DND-41 (cell line): ENCODE data around the gene ATP13A3.
A peak's percentile ranks its signal among the peaks of the same experiment; 100 is the strongest.

Experiments
- ATAC-seq: fragments of 200-7000 bp; cut with Tn5 transposase; 3 replicates; pipeline ENCODE4 v1.9.1; 2021; ENCODE audit warnings: low read depth; ENCODE audit not compliant: insufficient read depth
- DNase-seq: peaks from one replicate; pipeline ENCODE4 v3.0.0-alpha.2; 2020
- H2AFZ ChIP-seq: 2 replicates; pipeline ENCODE4 v1.6.0; 2012; ENCODE audit warnings: low read depth, low read length
- H3K27ac ChIP-seq: 2 replicates; pipeline ENCODE4 v1.5.1; 2012; ENCODE audit warnings: low read length, inconsistent platforms
- H3K27me3 ChIP-seq: fragments of 200-600 bp; sonication (generic); 2 replicates; pipeline ENCODE4 v1.6.0; 2012; ENCODE audit warnings: low read length, mild to moderate bottlenecking, inconsistent platforms; ENCODE audit not compliant: insufficient read depth, poor library complexity
- H3K36me3 ChIP-seq: 2 replicates; pipeline ENCODE4 v1.5.1; 2012; ENCODE audit warnings: low read length, inconsistent platforms; ENCODE audit not compliant: insufficient read depth
- H3K4me1 ChIP-seq: 2 replicates; pipeline ENCODE4 v1.5.1; 2012; ENCODE audit warnings: mild to moderate bottlenecking, low read length; ENCODE audit not compliant: insufficient read depth
- H3K4me2 ChIP-seq: 2 replicates; pipeline ENCODE4 v1.6.0; 2012; ENCODE audit warnings: mild to moderate bottlenecking, moderate library complexity, low read length, inconsistent platforms; ENCODE audit not compliant: insufficient read depth
- H3K4me3 ChIP-seq, 2 experiments: fragments of 200-600 bp in 1 of 2; shearing (Covaris generic) in 1 of 2; 2 replicates each; pipeline ENCODE4 v1.5.1; 2012 to 2016; ENCODE audit warnings: inconsistent platforms in 2 of 2, low read length in 2 of 2, mild to moderate bottlenecking in 2 of 2, low read depth in 1 of 2, moderate library complexity in 1 of 2
- H3K79me2 ChIP-seq: 2 replicates; pipeline ENCODE4 v1.6.0; 2012; ENCODE audit warnings: low read length, inconsistent platforms; ENCODE audit not compliant: insufficient read depth
- H3K9ac ChIP-seq: 2 replicates; pipeline ENCODE4 v1.6.0; 2012; ENCODE audit warnings: low read depth, mild to moderate bottlenecking, inconsistent platforms, low read length, moderate library complexity
- H3K9me3 ChIP-seq: 2 replicates; pipeline ENCODE4 v1.5.1; 2012; ENCODE audit warnings: low read length, moderate library complexity, mild to moderate bottlenecking, inconsistent platforms; ENCODE audit not compliant: insufficient read depth, severe bottlenecking
- H4K20me1 ChIP-seq: 2 replicates; pipeline ENCODE4 v1.6.0; 2012; ENCODE audit warnings: low read length; ENCODE audit not compliant: insufficient read depth
- EZH2 ChIP-seq: IDR thresholded peaks from 3 replicates; pipeline ENCODE4 v1.6.1; 2012; ENCODE audit warnings: borderline replicate concordance, low read depth, mild to moderate bottlenecking, moderate library complexity, low read length, inconsistent platforms; ENCODE audit not compliant: severe bottlenecking
- TF ChIP-seq, protein P1 (sequence below): IDR thresholded peaks from 2 replicates; pipeline ENCODE4 v1.5.1; 2012; ENCODE audit warnings: borderline replicate concordance, low read length, moderate library complexity, mild to moderate bottlenecking; ENCODE audit not compliant: poor library complexity, severe bottlenecking; ENCODE audit errors: extremely low read depth

ATP13A3 gene

DNA sequence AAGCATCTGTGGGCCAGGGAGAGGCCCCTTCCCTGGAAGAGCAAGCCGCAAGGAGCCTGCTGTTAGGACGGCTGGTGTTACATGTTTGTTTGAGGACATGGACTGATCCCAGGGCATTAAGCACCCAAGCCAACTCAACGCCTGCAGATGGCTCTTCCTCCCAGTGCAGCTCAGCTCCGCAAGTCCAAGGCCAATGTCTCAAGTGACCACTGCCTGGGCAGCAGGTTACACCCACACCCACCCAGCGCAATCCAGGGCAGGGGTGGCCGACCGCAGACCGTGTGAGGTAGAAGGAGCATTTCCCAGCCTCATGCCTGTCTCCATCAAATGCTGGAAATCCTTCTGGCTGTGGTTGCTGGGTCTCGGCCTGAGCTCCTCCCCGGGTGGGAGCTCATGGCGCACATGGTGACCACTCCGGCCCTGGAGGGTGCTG lies 102.2 kb downstream of the ATP13A3 start:
- TF ChIP-seq, protein P1, sequence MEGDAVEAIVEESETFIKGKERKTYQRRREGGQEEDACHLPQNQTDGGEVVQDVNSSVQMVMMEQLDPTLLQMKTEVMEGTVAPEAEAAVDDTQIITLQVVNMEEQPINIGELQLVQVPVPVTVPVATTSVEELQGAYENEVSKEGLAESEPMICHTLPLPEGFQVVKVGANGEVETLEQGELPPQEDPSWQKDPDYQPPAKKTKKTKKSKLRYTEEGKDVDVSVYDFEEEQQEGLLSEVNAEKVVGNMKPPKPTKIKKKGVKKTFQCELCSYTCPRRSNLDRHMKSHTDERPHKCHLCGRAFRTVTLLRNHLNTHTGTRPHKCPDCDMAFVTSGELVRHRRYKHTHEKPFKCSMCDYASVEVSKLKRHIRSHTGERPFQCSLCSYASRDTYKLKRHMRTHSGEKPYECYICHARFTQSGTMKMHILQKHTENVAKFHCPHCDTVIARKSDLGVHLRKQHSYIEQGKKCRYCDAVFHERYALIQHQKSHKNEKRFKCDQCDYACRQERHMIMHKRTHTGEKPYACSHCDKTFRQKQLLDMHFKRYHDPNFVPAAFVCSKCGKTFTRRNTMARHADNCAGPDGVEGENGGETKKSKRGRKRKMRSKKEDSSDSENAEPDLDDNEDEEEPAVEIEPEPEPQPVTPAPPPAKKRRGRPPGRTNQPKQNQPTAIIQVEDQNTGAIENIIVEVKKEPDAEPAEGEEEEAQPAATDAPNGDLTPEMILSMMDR, result no peak
- TF ChIP-seq EZH2, result no peak
- no peaks in the 10 kb centered on the region for H3K4me1 ChIP-seq
- ATAC-seq (no peak), DNase-seq (no peak)
- no peak overlapping the region for H3K9ac ChIP-seq
- H3K4me3 ChIP-seq, result no peak overlapping the region
- no peaks in the 10 kb centered on the region for H4K20me1 ChIP-seq
- peaks cover 3% of the 10 kb centered on the region for H3K27me3 ChIP-seq
- H3K36me3 ChIP-seq, result no peaks in the 10 kb centered on the region
- no peaks in the 10 kb centered on the region for H3K79me2 ChIP-seq
- no peak overlapping the region for H2AFZ ChIP-seq
- no peaks in the 10 kb centered on the region for H3K9me3 ChIP-seq
- no peak overlapping the region for H3K27ac ChIP-seq
- H3K4me2 ChIP-seq, result no peak overlapping the region

DNA sequence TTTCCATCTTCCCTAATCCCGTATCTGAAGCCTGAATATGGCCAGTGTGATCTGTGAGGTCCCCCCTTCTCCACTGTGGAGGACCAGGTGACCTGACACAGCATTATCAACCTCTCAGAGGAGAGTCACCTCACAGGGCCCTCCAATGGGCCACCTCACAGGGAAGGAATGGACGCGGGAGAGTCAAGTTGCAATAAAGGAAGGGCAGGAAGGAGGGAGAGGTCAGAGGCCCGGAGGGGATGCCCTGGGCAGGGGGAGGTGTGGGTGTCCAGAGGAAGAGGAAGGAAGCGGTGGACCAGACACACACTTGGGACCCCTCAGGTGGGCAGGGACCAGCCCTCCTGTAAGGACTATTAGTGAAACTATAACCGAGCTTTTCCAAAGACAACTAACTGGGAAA lies 102.6 kb downstream of the ATP13A3 start:
- Histone ChIP-seq H2AFZ (no peak overlapping the region), H3K27me3 (peaks cover 3% of the 10 kb centered on the region), H3K4me3 (no peak overlapping the region), H3K36me3 (no peaks in the 10 kb centered on the region), H3K27ac (no peak overlapping the region), H3K79me2 (no peaks in the 10 kb centered on the region), H3K4me2 (no peak overlapping the region), H3K4me1 (no peaks in the 10 kb centered on the region), H3K9me3 (no peaks in the 10 kb centered on the region), H4K20me1 (no peaks in the 10 kb centered on the region), H3K9ac (no peak overlapping the region)
- DNase-seq (no peak), ATAC-seq (no peak)
- TF ChIP-seq EZH2, result no peak
- TF ChIP-seq, protein P1, result no peak

DNA sequence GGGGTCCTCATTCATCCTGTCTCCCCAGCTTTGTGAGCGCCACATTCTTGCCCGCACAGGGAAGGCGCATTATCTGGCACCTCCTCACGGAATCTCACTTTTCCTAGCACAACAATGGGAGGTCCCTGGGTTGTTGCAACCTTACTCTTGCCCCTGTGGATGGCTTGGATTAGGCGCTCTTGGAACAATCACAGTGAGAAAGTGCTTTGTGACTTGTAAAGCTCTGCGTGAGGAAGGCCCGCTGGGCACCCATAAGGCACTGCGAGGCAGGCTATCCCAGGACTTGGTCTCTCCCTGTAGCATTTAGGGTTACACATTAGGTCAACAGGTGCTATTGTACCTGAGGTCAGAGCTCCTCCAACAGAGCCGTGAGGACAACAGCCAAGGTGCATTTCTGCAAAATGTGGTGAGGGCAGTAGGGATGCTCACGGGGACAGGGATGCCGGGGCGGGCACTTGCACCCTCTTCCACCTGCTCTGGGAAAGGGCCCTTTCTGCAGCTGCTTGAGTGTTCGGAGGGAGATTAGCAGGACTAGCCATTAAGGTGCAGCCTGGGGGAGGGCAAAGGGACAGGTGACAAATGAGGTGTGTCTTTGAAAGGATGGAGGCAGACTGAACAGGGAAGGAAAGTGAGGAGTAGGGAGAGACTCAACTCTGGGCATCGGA lies 103.4 kb downstream of the ATP13A3 start:
- H3K9me3 ChIP-seq, result no peaks in the 10 kb centered on the region
- no peak overlapping the region for H3K9ac ChIP-seq
- no peaks in the 10 kb centered on the region for H3K36me3 ChIP-seq
- no peak overlapping the region for H2AFZ ChIP-seq
- H3K4me3 ChIP-seq, result no peak overlapping the region
- ATAC-seq (no peak), DNase-seq (no peak)
- no peak overlapping the region for H3K27ac ChIP-seq
- TF ChIP-seq, protein P1, result no peak
- TF ChIP-seq EZH2, result no peak
- no peaks in the 10 kb centered on the region for H3K79me2 ChIP-seq
- H3K4me1 ChIP-seq, result no peaks in the 10 kb centered on the region
- no peaks in the 10 kb centered on the region for H4K20me1 ChIP-seq
- peaks cover 3% of the 10 kb centered on the region for H3K27me3 ChIP-seq
- H3K4me2 ChIP-seq, result no peak overlapping the region

DNA sequence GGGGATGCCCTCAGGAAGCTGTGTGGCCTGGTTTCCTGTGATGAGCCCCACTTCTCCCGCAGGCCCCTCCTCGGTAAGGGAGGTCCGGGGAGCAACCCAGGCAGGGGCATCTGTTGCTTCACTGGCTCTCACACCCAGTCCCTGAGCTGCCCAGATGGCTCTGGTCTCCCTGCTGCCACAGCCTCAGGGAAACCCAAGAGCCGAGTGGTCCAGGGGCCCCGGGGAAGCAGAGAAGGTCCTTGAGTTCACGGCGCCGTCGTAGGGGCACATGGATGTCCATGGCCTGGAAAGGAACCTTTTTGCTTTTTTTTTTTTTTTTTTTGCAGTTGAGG lies 103.9 kb downstream of the ATP13A3 start:
- no peaks in the 10 kb centered on the region for H3K36me3 ChIP-seq
- no peak overlapping the region for H3K4me3 ChIP-seq
- peaks cover 3% of the 10 kb centered on the region for H3K27me3 ChIP-seq
- H3K79me2 ChIP-seq, result no peaks in the 10 kb centered on the region
- DNase-seq, result no peak
- H3K27ac ChIP-seq, result no peak overlapping the region
- TF ChIP-seq, protein P1, result no peak
- no peak for TF ChIP-seq EZH2
- H2AFZ ChIP-seq, result no peak overlapping the region
- peak; percentile 33; the same call in 1 of the 3 replicates for ATAC-seq
- H3K4me1 ChIP-seq, result no peaks in the 10 kb centered on the region
- no peaks in the 10 kb centered on the region for H3K9me3 ChIP-seq
- no peaks in the 10 kb centered on the region for H4K20me1 ChIP-seq
- no peak overlapping the region for H3K4me2 ChIP-seq
- H3K9ac ChIP-seq, result no peak overlapping the region
